ENCODE data around the gene ANGPTL4. TPM values are rescaled to one million over a fixed set of nuclear protein-coding genes. Genes with fewer than 3 reads are reported as not detected.

ANGPTL4 gene
- total and polyA plus RNA-seq, 2 of the 13 experiments (the other 11 are each of a cell fraction or from before 2014, with no cell fraction given): 0.80 to 21.7 TPM

DNA sequence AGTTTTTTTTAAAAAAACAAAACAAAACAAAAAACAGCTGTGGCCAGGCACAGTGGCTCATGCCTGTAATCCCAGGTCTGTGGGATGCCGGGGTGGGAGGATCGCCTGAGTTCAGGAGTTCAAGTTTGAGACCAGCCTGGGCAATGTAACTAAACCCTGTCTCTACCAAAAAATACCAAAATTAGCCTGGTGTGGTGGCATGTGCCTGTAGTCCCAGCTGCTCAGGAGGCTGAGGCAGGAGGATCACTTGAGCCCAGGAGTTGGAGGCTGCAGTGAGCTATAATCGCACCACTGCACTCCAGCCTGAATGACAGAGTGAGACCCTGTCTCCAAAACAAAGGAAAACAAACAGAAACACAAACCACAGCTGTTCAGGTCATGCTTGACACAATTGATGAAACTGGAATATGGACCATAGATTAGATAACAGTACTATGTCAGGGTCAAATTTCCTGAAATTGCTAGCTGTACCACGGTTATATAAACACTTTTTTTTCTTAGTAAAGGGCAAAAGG, 6.9 kb upstream of the ANGPTL4 start (continued):
- TF ChIP-seq, protein P1, sequence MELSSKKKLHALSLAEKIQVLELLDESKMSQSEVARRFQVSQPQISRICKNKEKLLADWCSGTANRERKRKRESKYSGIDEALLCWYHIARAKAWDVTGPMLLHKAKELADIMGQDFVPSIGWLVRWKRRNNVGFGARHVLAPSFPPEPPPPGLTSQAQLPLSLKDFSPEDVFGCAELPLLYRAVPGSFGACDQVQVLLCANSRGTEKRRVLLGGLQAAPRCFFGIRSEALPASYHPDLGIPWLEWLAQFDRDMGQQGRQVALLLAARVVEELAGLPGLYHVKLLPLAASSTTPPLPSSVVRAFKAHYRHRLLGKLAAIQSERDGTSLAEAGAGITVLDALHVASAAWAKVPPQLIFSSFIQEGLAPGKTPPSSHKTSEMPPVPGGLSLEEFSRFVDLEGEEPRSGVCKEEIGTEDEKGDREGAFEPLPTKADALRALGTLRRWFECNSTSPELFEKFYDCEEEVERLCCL (CRISPR knock-in tag; IDR thresholded peaks at IDR 0.05; ENCODE audit: borderline replicate concordance): no peak
- no peak for TF ChIP-seq ZNF773 (CRISPR knock-in tag; IDR thresholded peaks at IDR 0.05; ENCODE audit: borderline replicate concordance)
- TF ChIP-seq, protein P2, sequence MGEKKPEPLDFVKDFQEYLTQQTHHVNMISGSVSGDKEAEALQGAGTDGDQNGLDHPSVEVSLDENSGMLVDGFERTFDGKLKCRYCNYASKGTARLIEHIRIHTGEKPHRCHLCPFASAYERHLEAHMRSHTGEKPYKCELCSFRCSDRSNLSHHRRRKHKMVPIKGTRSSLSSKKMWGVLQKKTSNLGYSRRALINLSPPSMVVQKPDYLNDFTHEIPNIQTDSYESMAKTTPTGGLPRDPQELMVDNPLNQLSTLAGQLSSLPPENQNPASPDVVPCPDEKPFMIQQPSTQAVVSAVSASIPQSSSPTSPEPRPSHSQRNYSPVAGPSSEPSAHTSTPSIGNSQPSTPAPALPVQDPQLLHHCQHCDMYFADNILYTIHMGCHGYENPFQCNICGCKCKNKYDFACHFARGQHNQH (CRISPR knock-in tag; IDR thresholded peaks at IDR 0.05): peak; percentile 79; the same call in 1 of the 2 replicates
- TF ChIP-seq, protein P3, sequence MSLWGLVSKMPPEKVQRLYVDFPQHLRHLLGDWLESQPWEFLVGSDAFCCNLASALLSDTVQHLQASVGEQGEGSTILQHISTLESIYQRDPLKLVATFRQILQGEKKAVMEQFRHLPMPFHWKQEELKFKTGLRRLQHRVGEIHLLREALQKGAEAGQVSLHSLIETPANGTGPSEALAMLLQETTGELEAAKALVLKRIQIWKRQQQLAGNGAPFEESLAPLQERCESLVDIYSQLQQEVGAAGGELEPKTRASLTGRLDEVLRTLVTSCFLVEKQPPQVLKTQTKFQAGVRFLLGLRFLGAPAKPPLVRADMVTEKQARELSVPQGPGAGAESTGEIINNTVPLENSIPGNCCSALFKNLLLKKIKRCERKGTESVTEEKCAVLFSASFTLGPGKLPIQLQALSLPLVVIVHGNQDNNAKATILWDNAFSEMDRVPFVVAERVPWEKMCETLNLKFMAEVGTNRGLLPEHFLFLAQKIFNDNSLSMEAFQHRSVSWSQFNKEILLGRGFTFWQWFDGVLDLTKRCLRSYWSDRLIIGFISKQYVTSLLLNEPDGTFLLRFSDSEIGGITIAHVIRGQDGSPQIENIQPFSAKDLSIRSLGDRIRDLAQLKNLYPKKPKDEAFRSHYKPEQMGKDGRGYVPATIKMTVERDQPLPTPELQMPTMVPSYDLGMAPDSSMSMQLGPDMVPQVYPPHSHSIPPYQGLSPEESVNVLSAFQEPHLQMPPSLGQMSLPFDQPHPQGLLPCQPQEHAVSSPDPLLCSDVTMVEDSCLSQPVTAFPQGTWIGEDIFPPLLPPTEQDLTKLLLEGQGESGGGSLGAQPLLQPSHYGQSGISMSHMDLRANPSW (CRISPR knock-in tag; IDR thresholded peaks at IDR 0.05; ENCODE audit: borderline replicate concordance): peak; percentile 66; the same call in 1 of the 2 replicates
- TF ChIP-seq, protein P4, sequence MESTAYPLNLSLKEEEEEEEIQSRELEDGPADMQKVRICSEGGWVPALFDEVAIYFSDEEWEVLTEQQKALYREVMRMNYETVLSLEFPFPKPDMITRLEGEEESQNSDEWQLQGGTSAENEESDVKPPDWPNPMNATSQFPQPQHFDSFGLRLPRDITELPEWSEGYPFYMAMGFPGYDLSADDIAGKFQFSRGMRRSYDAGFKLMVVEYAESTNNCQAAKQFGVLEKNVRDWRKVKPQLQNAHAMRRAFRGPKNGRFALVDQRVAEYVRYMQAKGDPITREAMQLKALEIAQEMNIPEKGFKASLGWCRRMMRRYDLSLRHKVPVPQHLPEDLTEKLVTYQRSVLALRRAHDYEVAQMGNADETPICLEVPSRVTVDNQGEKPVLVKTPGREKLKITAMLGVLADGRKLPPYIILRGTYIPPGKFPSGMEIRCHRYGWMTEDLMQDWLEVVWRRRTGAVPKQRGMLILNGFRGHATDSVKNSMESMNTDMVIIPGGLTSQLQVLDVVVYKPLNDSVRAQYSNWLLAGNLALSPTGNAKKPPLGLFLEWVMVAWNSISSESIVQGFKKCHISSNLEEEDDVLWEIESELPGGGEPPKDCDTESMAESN (CRISPR knock-in tag; conservative IDR thresholded peaks at IDR 0.05): 0 out of 2 replicates have a peak, but pooled peaks have one; percentile 21
- TF ChIP-seq ETV5 (CRISPR knock-in tag; IDR thresholded peaks at IDR 0.05; ENCODE audit: borderline replicate concordance): peak; percentile 67; the same call in 1 of the 2 replicates
- TF ChIP-seq, protein P5, sequence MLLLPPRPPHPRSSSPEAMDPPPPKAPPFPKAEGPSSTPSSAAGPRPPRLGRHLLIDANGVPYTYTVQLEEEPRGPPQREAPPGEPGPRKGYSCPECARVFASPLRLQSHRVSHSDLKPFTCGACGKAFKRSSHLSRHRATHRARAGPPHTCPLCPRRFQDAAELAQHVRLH (CRISPR knock-in tag; IDR thresholded peaks at IDR 0.05; ENCODE audit: borderline replicate concordance, low read depth): peak; percentile 82; the same call in 1 of the 2 replicates
- TF ChIP-seq, protein P6, sequence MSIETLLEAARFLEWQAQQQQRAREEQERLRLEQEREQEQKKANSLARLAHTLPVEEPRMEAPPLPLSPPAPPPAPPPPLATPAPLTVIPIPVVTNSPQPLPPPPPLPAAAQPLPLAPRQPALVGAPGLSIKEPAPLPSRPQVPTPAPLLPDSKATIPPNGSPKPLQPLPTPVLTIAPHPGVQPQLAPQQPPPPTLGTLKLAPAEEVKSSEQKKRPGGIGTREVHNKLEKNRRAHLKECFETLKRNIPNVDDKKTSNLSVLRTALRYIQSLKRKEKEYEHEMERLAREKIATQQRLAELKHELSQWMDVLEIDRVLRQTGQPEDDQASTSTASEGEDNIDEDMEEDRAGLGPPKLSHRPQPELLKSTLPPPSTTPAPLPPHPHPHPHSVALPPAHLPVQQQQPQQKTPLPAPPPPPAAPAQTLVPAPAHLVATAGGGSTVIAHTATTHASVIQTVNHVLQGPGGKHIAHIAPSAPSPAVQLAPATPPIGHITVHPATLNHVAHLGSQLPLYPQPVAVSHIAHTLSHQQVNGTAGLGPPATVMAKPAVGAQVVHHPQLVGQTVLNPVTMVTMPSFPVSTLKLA (IDR thresholded peaks at IDR 0.05): peak; percentile 36
- TF ChIP-seq CREM (IDR thresholded peaks at IDR 0.05): peak; percentile 85; the same call in 1 of the 2 replicates
- no peak for TF ChIP-seq CREM (CRISPR knock-in tag; IDR thresholded peaks at IDR 0.05)
- TF ChIP-seq NFIC (IDR thresholded peaks at IDR 0.05; ENCODE audit: low read length): peak; percentile 88
- peak; percentile 29; the same call in 1 of the 2 replicates for TF ChIP-seq ATF7 (IDR thresholded peaks at IDR 0.05)
- no peak; the same call in 1 of the 2 replicates for TF ChIP-seq ATF7 (CRISPR knock-in tag; IDR thresholded peaks at IDR 0.05)
- peak; percentile 34 for TF ChIP-seq ZNF781 (CRISPR knock-in tag; IDR thresholded peaks at IDR 0.05; ENCODE audit: borderline replicate concordance, not compliant biosample characterization)
- TF ChIP-seq MED1 (CRISPR knock-in tag; IDR thresholded peaks at IDR 0.05): peak; percentile 96
- TF ChIP-seq ZNF205 (CRISPR knock-in tag; IDR thresholded peaks at IDR 0.05): peak; percentile 72; the same call in 1 of the 2 replicates
- peak; percentile 62; the same call in 2 of the 3 replicates for TF ChIP-seq MXI1 (IDR thresholded peaks at IDR 0.05; ENCODE audit: borderline replicate concordance, low read depth, low read length)
- peak; percentile 51; the same call in 1 of the 2 replicates for TF ChIP-seq PBX2 (CRISPR knock-in tag; IDR thresholded peaks at IDR 0.05)
- peak; percentile 98 for TF ChIP-seq RXRB (CRISPR knock-in tag; IDR thresholded peaks at IDR 0.05; ENCODE audit: borderline replicate concordance)
